SK-N-SH (cell line): ENCODE measurements around the gene HAUS7. TPM values are rescaled to one million over a fixed set of nuclear protein-coding genes. Genes with fewer than 3 reads are reported as not detected.

Experiments used
- CTCF ChIA-PET: fragments of 300-600, 350-600 bp; formaldehyde crosslinking; extraction: SDS; loops from one replicate; lab custom pipeline; 2021; lab: Yijun Ruan, JAX
- POLR2A ChIA-PET: fragments of 350-600 bp; sonication (Branson Sonifier 250); formaldehyde crosslinking; extraction: SDS; loops from one replicate; lab custom pipeline; 2020; ENCODE audit warnings: antibody characterized with exemption, inconsistent platforms; lab: Yijun Ruan, JAX
- DNase-seq: peaks from one replicate; pipeline ENCODE4 v3.0.0; 2012
- H2AFZ ChIP-seq: fragments of 200-600 bp; sonication (generic); 2 replicates; pipeline ENCODE4 v1.8.1; 2016; ENCODE audit warnings: antibody characterized with exemption, mild to moderate bottlenecking, low read depth
- H3F3A ChIP-seq: fragments of 200-600 bp; sonication (generic); replicated peaks from 2 replicates; pipeline ENCODE3; 2016; ENCODE audit warnings: antibody characterized with exemption, mild to moderate bottlenecking; ENCODE audit not compliant: insufficient read depth
- H3K27ac ChIP-seq, 2 experiments: fragments of 200-500 bp in 1 of 2; fragments of 200-600 bp in 1 of 2; sonication (Bioruptor generic) in 1 of 2; sonication (generic), shearing (Covaris generic) in 1 of 2; 2 replicates each; pipeline versions ENCODE4 v1.5.1 to v1.6.1; 2014 to 2016; ENCODE audit warnings: low read depth in 2 of 2, inconsistent platforms in 1 of 2, low read length in 1 of 2, mild to moderate bottlenecking in 1 of 2, mixed read lengths in 1 of 2
- H3K27me3 ChIP-seq: fragments of 200-600 bp; sonication (generic), shearing (Covaris generic); 2 replicates; pipeline ENCODE4 v1.6.1; 2016; ENCODE audit warnings: mixed run types; ENCODE audit not compliant: insufficient read depth
- H3K36me3 ChIP-seq, 2 experiments: fragments of 200-500 bp in 1 of 2; fragments of 200-600 bp in 1 of 2; sonication (Bioruptor generic) in 1 of 2; sonication (generic) in 1 of 2; replicated peaks in 1 of 2; 2 replicates each; pipeline versions ENCODE3 to v1.5.1; 2014 to 2016; ENCODE audit warnings: low read length in 1 of 2, mild to moderate bottlenecking in 1 of 2; ENCODE audit not compliant: insufficient read depth in 2 of 2, control insufficient read depth in 1 of 2
- H3K4me1 ChIP-seq, 2 experiments: fragments of 200-500 bp in 1 of 2; fragments of 200-600 bp in 1 of 2; sonication (Bioruptor generic) in 1 of 2; sonication (generic), shearing (Covaris generic) in 1 of 2; 2 replicates each; pipeline versions ENCODE4 v1.5.1 to v1.6.1; 2014 to 2016; ENCODE audit warnings: low read depth in 1 of 2, low read length in 1 of 2, mixed run types in 1 of 2; ENCODE audit not compliant: insufficient read depth in 2 of 2, control insufficient read depth in 1 of 2
- H3K4me2 ChIP-seq: fragments of 200-600 bp; sonication (generic), shearing (Covaris generic); 2 replicates; pipeline ENCODE4 v1.6.1; 2017; ENCODE audit warnings: mixed run types
- H3K4me3 ChIP-seq, 2 experiments: fragments of 200-500 bp in 1 of 2; fragments of 200-600 bp in 1 of 2; sonication (Bioruptor generic) in 1 of 2; sonication (generic), shearing (Covaris generic) in 1 of 2; 2 replicates each; pipeline versions ENCODE4 v1.5.1 to v1.8.1; 2014 to 2016; ENCODE audit warnings: low read depth in 2 of 2, inconsistent platforms in 1 of 2, low read length in 1 of 2, mild to moderate bottlenecking in 1 of 2, mixed read lengths in 1 of 2, moderate library complexity in 1 of 2
- H3K79me2 ChIP-seq: fragments of 200-600 bp; sonication (generic); 2 replicates; pipeline ENCODE4 v1.8.1; 2017; ENCODE audit warnings: mild to moderate bottlenecking; ENCODE audit not compliant: insufficient read depth
- H3K9ac ChIP-seq: fragments of 200-600 bp; sonication (generic); 2 replicates; pipeline ENCODE4 v1.6.1; 2017; ENCODE audit warnings: mixed run types
- H3K9me2 ChIP-seq: fragments of 200-600 bp; sonication (generic); 2 replicates; pipeline ENCODE4 v1.6.1; 2017; ENCODE audit warnings: mixed run types
- H3K9me3 ChIP-seq: fragments of 200-600 bp; sonication (generic); 2 replicates; pipeline ENCODE4 v1.6.1; 2017; ENCODE audit warnings: mixed run types, mild to moderate bottlenecking, moderate library complexity
- H4K20me1 ChIP-seq: fragments of 200-600 bp; sonication (generic); 2 replicates; pipeline ENCODE4 v1.6.1; 2017; ENCODE audit warnings: mild to moderate bottlenecking, mixed run types; ENCODE audit not compliant: insufficient read depth
- CHD2 ChIP-seq: fragments of 150-350 bp; IDR thresholded peaks from 2 replicates; pipeline ENCODE4 v1.6.1; 2018; ENCODE audit warnings: low read length; ENCODE audit not compliant: partially characterized antibody
- ELF1 ChIP-seq: IDR thresholded peaks from 2 replicates; pipeline ENCODE4 v1.4.0; 2012
- EP300 ChIP-seq, 2 experiments: IDR thresholded peaks; 2 replicates each; pipeline versions ENCODE4 v1.4.0 to v1.6.1; 2012; ENCODE audit warnings: borderline replicate concordance in 1 of 2, low read depth in 1 of 2, low read length in 1 of 2
- FOXJ3 ChIP-seq: sonication (generic); formaldehyde crosslinking; IDR thresholded peaks from 2 replicates; pipeline ENCODE4 v1.5.1; 2020; ENCODE audit warnings: mild to moderate bottlenecking, missing genetic modification reagents
- GABPA ChIP-seq: IDR thresholded peaks from 2 replicates; pipeline ENCODE4 v1.4.0; 2012; ENCODE audit warnings: low read depth, mild to moderate bottlenecking
- GATA2 ChIP-seq: sonication (generic); formaldehyde crosslinking; IDR thresholded peaks from 2 replicates; pipeline ENCODE4 v1.5.0; 2020; ENCODE audit warnings: mild to moderate bottlenecking, missing genetic modification reagents
- MEF2A ChIP-seq: IDR thresholded peaks from 2 replicates; pipeline ENCODE4 v1.4.0; 2012; ENCODE audit warnings: low read depth, borderline replicate concordance
- NRF1 ChIP-seq: IDR thresholded peaks from 2 replicates; pipeline ENCODE4 v1.6.1; 2012; ENCODE audit warnings: low read depth, mild to moderate bottlenecking, low read length
- POLR2AphosphoS5 ChIP-seq: IDR thresholded peaks from 2 replicates; pipeline ENCODE4 v1.6.1; 2012; ENCODE audit warnings: low read depth, low read length
- RCOR1 ChIP-seq: fragments of 150-350 bp; IDR thresholded peaks from 2 replicates; pipeline ENCODE4 v1.6.1; 2017; ENCODE audit warnings: antibody characterized with exemption, low read length
- RFX5 ChIP-seq: IDR thresholded peaks from 2 replicates; pipeline ENCODE4 v1.6.1; 2012; ENCODE audit warnings: mild to moderate bottlenecking, improper control_type of control experiment, low read length
- RXRA ChIP-seq: IDR thresholded peaks from 2 replicates; pipeline ENCODE4 v1.4.0; 2012; ENCODE audit warnings: low read depth, mild to moderate bottlenecking, borderline replicate concordance
- SMC3 ChIP-seq: IDR thresholded peaks from 2 replicates; pipeline ENCODE4 v1.6.1; 2012; ENCODE audit warnings: low read depth, low read length, improper control_type of control experiment
- TAF1 ChIP-seq: IDR thresholded peaks from 2 replicates; pipeline ENCODE4 v1.6.1; 2012; ENCODE audit warnings: low read depth, mild to moderate bottlenecking, low read length, moderate library complexity, borderline replicate concordance
- TCF12 ChIP-seq: IDR thresholded peaks from 2 replicates; pipeline ENCODE4 v1.4.0; 2012
- TEAD4 ChIP-seq: IDR thresholded peaks from 2 replicates; pipeline ENCODE4 v1.4.0; 2012; ENCODE audit warnings: mild to moderate bottlenecking, borderline replicate concordance; ENCODE audit not compliant: insufficient read depth
- USF1 ChIP-seq: IDR thresholded peaks from 2 replicates; pipeline ENCODE4 v1.4.0; 2012; ENCODE audit warnings: low read depth, borderline replicate concordance
- USF2 ChIP-seq: fragments of 150-350 bp; IDR thresholded peaks from 2 replicates; pipeline ENCODE4 v1.6.1; 2017; ENCODE audit warnings: antibody characterized with exemption, low read length, low read depth, borderline replicate concordance
- WGBS: methylation state at CpG from one replicate; pipeline ENCODE4 v1.1.6; 2017; ENCODE audit warnings: low lambda C conversion rate; 5-methylcytosine and 5-hydroxymethylcytosine counted together
- polyA plus RNA-seq, 3 experiments: library from polyadenylated mRNA; depleted of rRNA; stranded (reverse); fragments of >200 nt; gene quantifications; 2 replicates each; pipeline ENCODE4 v1.2.3, GENCODE V29; 2012
- TF ChIP-seq, protein P1 (sequence below): fragments of 200-600 bp; sonication (generic); IDR thresholded peaks from 2 replicates; pipeline ENCODE4 v1.6.1; 2017; ENCODE audit warnings: antibody characterized with exemption, mild to moderate bottlenecking, moderate library complexity

The HAUS7 gene
- polyA plus RNA-seq, 1 of the 3 experiments (the other 2 are of a cell fraction), result 39.7 TPM

DNA sequence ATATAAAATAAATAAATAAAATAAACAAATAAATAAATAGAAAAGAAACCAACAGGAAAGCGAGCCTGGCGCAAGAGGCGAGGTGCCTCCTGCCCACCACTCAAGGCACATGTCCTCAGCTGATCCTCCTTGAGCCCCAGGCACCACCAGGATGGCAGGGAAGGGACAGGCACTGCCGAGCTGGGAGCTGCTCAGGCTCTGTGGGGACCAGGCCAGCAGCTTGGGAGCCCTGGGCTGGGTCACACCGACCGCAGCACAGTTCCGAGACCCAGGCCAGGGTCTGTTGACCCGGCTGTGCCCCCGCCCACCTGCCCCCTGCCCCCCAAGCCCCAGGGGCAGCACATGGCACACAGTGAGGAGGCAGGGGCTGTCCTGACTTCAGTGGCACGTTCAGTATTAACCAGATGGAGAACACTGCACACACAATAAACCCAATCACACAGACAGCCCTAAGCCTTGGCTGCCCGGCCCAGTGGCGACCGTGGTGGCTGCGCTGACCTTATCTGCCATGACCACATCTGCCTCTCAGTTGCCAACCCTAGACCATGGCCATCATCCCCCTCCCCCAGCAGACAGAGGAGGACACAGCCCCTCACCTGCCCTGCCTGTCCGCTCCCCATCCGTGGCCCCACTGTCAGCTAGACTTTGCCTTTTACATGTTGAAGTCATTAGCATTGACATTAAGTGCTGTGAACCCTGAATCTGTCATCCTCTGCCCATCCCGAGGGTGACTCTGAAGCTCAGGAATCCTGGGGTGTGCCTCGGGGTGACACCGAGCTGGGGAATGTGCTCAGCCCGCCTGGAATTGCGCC lies 21.6 kb downstream of the HAUS7 start:
- no peak overlapping the region for H3K4me2 ChIP-seq
- no peak overlapping the region for H3K4me3 ChIP-seq
- TF ChIP-seq TEAD4, result no peak
- no peak for TF ChIP-seq MEF2A
- no peak for TF ChIP-seq EP300 (IDR thresholded peaks at IDR 0.05; ENCODE audit: borderline replicate concordance in 1 of 2, low read depth in 1 of 2, low read length in 1 of 2)
- TF ChIP-seq RFX5, result no peak
- no peak for TF ChIP-seq USF1
- TF ChIP-seq SMC3, result no peak
- TF ChIP-seq ELF1, result no peak
- no peak for TF ChIP-seq POLR2AphosphoS5
- no peak for TF ChIP-seq NRF1
- TF ChIP-seq RXRA, result no peak
- TF ChIP-seq TAF1, result no peak
- TF ChIP-seq USF2, result no peak
- H3K36me3 ChIP-seq, result peaks cover 0 to 2% of the 10 kb centered on the region in 2 experiments
- H3F3A ChIP-seq, result no peaks in the 10 kb centered on the region
- H3K9me3 ChIP-seq, result no peaks in the 10 kb centered on the region
- H2AFZ ChIP-seq, result no peak overlapping the region
- 45% methylated on average over 18 of the region's 21 CpGs for WGBS
- H3K4me1 ChIP-seq, result no peaks in the 10 kb centered on the region
- ChIA-PET POLR2A (no interaction called here), CTCF (interaction anchor here (1.0 to 1.3 kb wide), 3 partner anchors 10 to 58 kb away, joined by 3 to 4 read pairs (median 4); no protein-coding TSS in a partner anchor)
- H4K20me1 ChIP-seq, result no peaks in the 10 kb centered on the region
- no peak overlapping the region for H3K9ac ChIP-seq
- DNase-seq, result no peak
- H3K27me3 ChIP-seq, result peaks cover 21% of the 10 kb centered on the region
- H3K79me2 ChIP-seq, result no peaks in the 10 kb centered on the region
- no peaks in the 10 kb centered on the region for H3K9me2 ChIP-seq
- H3K27ac ChIP-seq, result no peak overlapping the region

- Histone ChIP-seq H3K9ac (no peak overlapping the region), H3K4me1 (no peaks in the 10 kb centered on the region), H3F3A (no peaks in the 10 kb centered on the region), H2AFZ (no peak overlapping the region), H3K4me2 (no peak overlapping the region), H3K9me3 (no peaks in the 10 kb centered on the region), H3K27me3 (peaks cover 26% of the 10 kb centered on the region), H3K4me3 (no peak overlapping the region), H3K9me2 (no peaks in the 10 kb centered on the region), H3K27ac (no peak overlapping the region), H3K36me3 (peaks cover 0 to 2% of the 10 kb centered on the region in 2 experiments), H3K79me2 (no peaks in the 10 kb centered on the region), H4K20me1 (no peaks in the 10 kb centered on the region)
- ChIA-PET POLR2A (no interaction called here), CTCF (no interaction called here)
- DNase-seq, result no peak
- TF ChIP-seq TCF12, result no peak
- no peak for TF ChIP-seq TAF1
- no peak for TF ChIP-seq FOXJ3 (CRISPR knock-in tag)
- TF ChIP-seq, protein P1, sequence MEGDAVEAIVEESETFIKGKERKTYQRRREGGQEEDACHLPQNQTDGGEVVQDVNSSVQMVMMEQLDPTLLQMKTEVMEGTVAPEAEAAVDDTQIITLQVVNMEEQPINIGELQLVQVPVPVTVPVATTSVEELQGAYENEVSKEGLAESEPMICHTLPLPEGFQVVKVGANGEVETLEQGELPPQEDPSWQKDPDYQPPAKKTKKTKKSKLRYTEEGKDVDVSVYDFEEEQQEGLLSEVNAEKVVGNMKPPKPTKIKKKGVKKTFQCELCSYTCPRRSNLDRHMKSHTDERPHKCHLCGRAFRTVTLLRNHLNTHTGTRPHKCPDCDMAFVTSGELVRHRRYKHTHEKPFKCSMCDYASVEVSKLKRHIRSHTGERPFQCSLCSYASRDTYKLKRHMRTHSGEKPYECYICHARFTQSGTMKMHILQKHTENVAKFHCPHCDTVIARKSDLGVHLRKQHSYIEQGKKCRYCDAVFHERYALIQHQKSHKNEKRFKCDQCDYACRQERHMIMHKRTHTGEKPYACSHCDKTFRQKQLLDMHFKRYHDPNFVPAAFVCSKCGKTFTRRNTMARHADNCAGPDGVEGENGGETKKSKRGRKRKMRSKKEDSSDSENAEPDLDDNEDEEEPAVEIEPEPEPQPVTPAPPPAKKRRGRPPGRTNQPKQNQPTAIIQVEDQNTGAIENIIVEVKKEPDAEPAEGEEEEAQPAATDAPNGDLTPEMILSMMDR, result no peak
- TF ChIP-seq CHD2, result no peak
- TF ChIP-seq RCOR1, result no peak
- no peak for TF ChIP-seq GATA2 (CRISPR knock-in tag)
- no peak for TF ChIP-seq ELF1
- TF ChIP-seq GABPA, result no peak
- TF ChIP-seq MEF2A, result no peak
- no peak for TF ChIP-seq EP300 (IDR thresholded peaks at IDR 0.05; ENCODE audit: borderline replicate concordance in 1 of 2, low read depth in 1 of 2, low read length in 1 of 2)
- WGBS, result 78% methylated on average over 7 of the region's 8 CpGs
Observed at GRCh38 chrX:153447581-153447960, 22.8 kb downstream of the HAUS7 start.
